ENCODE results near the gene PLA2G3.

DNA sequence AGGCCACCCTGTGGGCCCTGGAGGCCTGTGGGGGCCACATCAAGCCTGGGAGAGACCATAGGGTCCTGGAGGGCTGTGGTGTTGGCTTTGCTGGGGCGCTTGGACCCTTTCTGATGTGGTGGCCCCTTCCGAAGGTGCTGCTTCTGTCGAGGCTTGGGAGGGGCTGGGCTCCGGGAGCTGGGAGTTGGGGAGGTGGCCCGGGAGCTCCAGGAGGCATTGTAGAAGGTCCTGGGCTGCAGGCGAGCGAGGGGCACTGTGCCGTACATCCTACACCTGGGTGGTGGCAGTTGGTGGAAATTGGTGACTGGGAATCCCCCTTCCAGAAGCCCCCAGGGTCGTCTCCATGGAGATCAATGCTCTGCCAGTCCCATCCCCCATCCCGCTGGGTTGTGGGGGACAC lies 2.6 kb downstream of the PLA2G3 start:
- TF ChIP-seq POLR2AphosphoS5 (IDR thresholded peaks at IDR 0.05) (no peak), EP300 (IDR thresholded peaks at IDR 0.05) (no peak), POLR2A (IDR thresholded peaks at IDR 0.05) (no peak)
